ENCODE results near the gene GRAMD1C. TPM values are rescaled to one million over a fixed set of nuclear protein-coding genes. Genes with fewer than 3 reads are reported as not detected.

GRAMD1C gene
- total and polyA plus RNA-seq, 9 of the 15 experiments (the other 6 are each of a cell fraction or from before 2014, with no cell fraction given): not detected

DNA sequence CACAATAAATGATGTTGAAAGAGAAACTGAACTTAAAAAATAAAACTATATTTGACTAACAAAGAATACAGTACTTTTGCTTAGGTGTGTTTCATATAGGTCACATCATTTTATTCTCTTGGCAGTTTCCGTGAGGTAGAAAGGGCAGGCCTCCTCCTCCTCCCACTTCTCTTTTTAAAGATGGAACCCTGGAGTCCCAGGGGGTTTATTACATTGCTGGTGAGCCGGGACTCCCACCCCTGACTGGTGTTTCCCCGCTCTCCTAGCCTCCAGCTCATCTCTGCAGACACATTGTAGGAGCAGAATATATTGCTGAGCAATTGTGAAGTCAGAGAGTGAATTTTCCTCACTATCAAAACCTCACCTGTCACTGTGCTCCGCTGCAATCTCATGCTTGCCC, 139.2 kb downstream of the GRAMD1C start:
- intact Hi-C loops (cut with micrococcal nuclease): no loop called here
- POLR2A ChIA-PET: no interaction called here
- ATAC-seq: no peak
- Histone ChIP-seq H3K27ac (ENCODE audit: extremely low read depth, low read depth, low read length) (no peak overlapping the region), H3K9ac (ENCODE audit: insufficient read depth in 1 of 2, low read depth in 2 of 2, low read length in 2 of 2) (no peak overlapping the region), H3K79me2 (ENCODE audit: control insufficient read depth, insufficient read depth, low read length) (no peaks in the 10 kb centered on the region), H3K4me1 (replicated peaks in 1 of 2; ENCODE audit: control insufficient read depth in 2 of 2, insufficient read depth in 2 of 2, low read length in 2 of 2) (no peaks in the 10 kb centered on the region), H4K20me1 (replicated peaks; ENCODE audit: control insufficient read depth, insufficient read depth, low read length) (no peaks in the 10 kb centered on the region), H3K9me3 (replicated peaks; ENCODE audit: control insufficient read depth, insufficient read depth, low read depth, low read length) (no peaks in the 10 kb centered on the region), H3K36me3 (ENCODE audit: control insufficient read depth, insufficient read depth, low read length) (no peaks in the 10 kb centered on the region), H3K9me1 (ENCODE audit: control insufficient read depth, insufficient read depth, low read length) (no peaks in the 10 kb centered on the region), H2AFZ (ENCODE audit: low read depth, low read length) (no peak overlapping the region), H3K4me3 (no peak overlapping the region), H3K4me2 (ENCODE audit: insufficient read depth, low read length) (no peak overlapping the region), H3K27me3 (ENCODE audit: control insufficient read depth in 2 of 2, insufficient read depth in 2 of 2, low read length in 2 of 2) (no peaks in the 10 kb centered on the region)
- TF ChIP-seq U2AF2 (optimal IDR thresholded peaks at IDR 0.05; ENCODE audit: low read depth, low read length) (no peak), ZNF431 (CRISPR knock-in tag; IDR thresholded peaks at IDR 0.05) (no peak), ARHGAP35 (IDR thresholded peaks at IDR 0.05; ENCODE audit: partially characterized antibody) (no peak), CBX8 (IDR thresholded peaks at IDR 0.05; ENCODE audit: borderline replicate concordance, extremely low read depth, low read depth, low read length, poor library complexity, severe bottlenecking) (no peak), ZNF143 (CRISPR knock-in tag; IDR thresholded peaks at IDR 0.05) (no peak), GATA2 (CRISPR knock-in tag; IDR thresholded peaks at IDR 0.05) (no peak), SRSF3 (IDR thresholded peaks at IDR 0.05; ENCODE audit: insufficient read depth, low read length) (no peak)
- TF ChIP-seq, protein P1, sequence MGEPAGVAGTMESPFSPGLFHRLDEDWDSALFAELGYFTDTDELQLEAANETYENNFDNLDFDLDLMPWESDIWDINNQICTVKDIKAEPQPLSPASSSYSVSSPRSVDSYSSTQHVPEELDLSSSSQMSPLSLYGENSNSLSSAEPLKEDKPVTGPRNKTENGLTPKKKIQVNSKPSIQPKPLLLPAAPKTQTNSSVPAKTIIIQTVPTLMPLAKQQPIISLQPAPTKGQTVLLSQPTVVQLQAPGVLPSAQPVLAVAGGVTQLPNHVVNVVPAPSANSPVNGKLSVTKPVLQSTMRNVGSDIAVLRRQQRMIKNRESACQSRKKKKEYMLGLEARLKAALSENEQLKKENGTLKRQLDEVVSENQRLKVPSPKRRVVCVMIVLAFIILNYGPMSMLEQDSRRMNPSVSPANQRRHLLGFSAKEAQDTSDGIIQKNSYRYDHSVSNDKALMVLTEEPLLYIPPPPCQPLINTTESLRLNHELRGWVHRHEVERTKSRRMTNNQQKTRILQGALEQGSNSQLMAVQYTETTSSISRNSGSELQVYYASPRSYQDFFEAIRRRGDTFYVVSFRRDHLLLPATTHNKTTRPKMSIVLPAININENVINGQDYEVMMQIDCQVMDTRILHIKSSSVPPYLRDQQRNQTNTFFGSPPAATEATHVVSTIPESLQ (CRISPR knock-in tag; IDR thresholded peaks at IDR 0.05): no peak
- TF ChIP-seq, protein P2, sequence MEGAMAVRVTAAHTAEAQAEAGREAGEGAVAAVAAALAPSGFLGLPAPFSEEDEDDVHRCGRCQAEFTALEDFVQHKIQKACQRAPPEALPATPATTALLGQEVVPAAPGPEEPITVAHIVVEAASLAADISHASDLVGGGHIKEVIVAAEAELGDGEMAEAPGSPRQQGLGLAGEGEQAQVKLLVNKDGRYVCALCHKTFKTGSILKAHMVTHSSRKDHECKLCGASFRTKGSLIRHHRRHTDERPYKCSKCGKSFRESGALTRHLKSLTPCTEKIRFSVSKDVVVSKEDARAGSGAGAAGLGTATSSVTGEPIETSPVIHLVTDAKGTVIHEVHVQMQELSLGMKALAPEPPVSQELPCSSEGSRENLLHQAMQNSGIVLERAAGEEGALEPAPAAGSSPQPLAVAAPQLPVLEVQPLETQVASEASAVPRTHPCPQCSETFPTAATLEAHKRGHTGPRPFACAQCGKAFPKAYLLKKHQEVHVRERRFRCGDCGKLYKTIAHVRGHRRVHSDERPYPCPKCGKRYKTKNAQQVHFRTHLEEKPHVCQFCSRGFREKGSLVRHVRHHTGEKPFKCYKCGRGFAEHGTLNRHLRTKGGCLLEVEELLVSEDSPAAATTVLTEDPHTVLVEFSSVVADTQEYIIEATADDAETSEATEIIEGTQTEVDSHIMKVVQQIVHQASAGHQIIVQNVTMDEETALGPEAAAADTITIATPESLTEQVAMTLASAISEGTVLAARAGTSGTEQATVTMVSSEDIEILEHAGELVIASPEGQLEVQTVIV (CRISPR knock-in tag; IDR thresholded peaks at IDR 0.05; ENCODE audit: borderline replicate concordance): no peak
- TF ChIP-seq, protein P3, sequence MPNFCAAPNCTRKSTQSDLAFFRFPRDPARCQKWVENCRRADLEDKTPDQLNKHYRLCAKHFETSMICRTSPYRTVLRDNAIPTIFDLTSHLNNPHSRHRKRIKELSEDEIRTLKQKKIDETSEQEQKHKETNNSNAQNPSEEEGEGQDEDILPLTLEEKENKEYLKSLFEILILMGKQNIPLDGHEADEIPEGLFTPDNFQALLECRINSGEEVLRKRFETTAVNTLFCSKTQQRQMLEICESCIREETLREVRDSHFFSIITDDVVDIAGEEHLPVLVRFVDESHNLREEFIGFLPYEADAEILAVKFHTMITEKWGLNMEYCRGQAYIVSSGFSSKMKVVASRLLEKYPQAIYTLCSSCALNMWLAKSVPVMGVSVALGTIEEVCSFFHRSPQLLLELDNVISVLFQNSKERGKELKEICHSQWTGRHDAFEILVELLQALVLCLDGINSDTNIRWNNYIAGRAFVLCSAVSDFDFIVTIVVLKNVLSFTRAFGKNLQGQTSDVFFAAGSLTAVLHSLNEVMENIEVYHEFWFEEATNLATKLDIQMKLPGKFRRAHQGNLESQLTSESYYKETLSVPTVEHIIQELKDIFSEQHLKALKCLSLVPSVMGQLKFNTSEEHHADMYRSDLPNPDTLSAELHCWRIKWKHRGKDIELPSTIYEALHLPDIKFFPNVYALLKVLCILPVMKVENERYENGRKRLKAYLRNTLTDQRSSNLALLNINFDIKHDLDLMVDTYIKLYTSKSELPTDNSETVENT (CRISPR knock-in tag; IDR thresholded peaks at IDR 0.05): no peak
- 0% methylated on average over 3 of the region's 4 CpGs for WGBS (ENCODE audit: insufficient coverage, low coverage, missing lambda C conversion rate)
- CTCF ChIA-PET (ENCODE audit: low intra/inter-chr PET ratio): no interaction called here
- in situ Hi-C loops (cut with MboI): no loop called here
- FAIRE-seq: no peak
- DNase-seq (ENCODE audit: extremely low read depth in 1 of 4, low spot score in 3 of 4): no peak
- BruUV-seq (replicated peaks): no TSS peak
